ENCODE data around the gene C3AR1.
"Not testable (repeated sequence)": the region's sequence is repeated elsewhere in the genome, so short reads cannot be mapped to it uniquely, and the experiment has no call there.

Gene C3AR1

DNA sequence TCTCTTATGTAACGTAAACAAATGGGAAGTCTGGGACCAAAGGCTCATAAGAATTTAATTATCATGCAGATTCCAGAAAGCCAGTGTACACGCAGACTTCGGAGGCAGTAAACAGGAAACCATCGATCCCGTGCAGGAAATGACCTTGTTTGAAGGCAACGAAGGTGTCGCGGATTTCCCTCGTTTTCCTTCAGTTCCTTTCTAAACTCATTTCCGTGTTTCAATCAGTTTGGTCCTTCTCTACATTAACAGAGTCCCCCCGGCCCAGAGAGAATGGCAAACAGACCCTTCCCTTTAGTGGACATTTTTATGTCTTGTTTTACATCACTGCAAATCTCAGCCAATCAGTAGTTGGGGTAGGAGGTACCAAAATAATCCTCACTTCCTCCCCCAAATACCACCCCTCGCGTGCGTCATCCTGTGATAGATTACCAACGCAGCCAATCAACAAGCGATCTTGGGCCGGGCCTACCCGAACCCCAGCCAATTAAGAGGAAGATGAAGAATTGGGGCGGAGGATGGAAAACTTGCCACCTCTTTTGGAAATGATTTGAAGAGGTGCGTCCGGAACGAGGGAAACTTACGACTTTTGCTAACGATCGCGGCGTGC lies 39.8 kb downstream of the C3AR1 start:
- DNase-seq = peak; percentile 96

DNA sequence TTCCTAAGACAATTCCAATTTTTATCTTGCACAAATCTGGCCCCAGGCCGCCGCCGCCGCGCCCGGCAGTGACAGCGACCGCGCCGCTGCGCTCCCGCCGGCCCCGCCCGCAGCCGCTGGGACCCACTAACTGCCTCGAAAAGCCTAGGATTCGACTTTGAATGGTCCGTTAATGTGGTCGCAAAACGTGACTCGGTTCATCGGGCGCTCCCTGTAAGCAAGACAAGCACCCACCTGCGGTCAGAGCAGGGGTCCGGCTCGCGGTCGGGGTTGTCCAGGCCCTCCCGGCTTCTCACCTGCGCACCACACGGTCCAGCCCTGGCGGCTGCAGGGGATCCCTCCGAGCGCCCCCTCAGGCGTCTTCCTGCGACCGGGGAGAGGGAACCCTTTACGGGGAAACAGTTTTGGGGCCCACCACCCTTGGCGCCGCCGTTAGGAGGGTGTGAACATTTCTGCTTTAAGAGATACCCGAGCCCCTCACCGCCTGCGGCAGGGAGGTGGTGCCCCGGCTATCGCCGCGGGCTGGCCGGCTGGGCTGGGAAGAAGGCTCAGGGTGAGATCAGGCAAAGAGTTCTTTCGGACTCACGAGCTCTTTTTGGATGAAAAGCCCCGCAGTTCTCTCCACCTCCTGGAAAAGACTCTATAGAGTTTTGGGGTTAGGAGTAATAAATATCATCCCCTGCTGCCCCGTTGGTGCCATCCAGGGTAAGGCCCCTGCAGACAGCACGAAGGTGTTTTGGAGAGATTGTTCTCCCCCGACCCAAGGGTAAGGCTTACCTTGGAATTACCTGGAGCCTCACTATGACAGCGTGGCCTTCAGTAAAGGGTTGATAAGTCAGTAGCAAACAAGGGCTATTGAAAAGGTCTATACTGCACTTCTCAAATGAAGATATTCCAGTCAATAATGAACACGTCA lies 47.2 kb downstream of the C3AR1 start:
- DNase-seq = peak; percentile 73

DNA sequence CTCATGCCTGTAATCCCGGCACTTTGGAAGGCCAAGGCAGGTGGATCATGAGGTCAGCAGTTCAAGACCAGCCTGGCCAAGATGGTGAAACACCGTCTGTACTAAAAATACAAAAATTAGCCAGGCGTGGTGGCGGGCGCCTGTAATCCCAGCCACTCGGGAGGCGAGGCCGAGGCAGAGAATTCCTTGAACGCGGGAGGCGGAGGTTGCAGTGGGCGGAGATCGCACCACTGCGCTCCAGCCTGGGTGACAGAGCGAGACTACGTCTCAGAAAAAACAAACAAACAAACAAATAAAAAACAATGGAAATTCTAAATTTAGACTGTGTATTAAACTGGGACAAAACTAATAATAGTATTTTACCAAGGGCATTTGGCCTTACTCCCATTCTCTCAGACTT lies 47.9 kb downstream of the C3AR1 start:
- DNase-seq = not testable (repeated sequence)

DNA sequence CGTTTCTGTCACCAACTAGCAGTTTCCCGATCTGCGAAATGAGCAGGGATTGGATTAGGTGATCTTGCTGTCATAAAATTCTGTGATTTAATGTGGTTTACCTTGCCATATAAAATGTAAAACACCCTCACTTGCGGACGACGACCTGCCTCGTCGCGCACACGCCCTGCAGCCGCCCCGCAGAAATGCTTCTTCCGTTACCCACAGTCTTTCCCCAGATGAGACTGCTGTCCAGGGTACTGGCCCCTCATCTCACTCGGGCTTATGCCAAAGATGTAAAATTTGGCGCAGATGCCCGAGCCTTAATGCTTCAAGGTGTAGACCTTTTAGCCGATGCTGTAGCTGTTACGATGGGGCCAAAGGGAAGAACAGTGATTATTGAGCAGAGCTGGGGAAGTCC lies 51.3 kb downstream of the C3AR1 start:
- no peak for DNase-seq

DNA sequence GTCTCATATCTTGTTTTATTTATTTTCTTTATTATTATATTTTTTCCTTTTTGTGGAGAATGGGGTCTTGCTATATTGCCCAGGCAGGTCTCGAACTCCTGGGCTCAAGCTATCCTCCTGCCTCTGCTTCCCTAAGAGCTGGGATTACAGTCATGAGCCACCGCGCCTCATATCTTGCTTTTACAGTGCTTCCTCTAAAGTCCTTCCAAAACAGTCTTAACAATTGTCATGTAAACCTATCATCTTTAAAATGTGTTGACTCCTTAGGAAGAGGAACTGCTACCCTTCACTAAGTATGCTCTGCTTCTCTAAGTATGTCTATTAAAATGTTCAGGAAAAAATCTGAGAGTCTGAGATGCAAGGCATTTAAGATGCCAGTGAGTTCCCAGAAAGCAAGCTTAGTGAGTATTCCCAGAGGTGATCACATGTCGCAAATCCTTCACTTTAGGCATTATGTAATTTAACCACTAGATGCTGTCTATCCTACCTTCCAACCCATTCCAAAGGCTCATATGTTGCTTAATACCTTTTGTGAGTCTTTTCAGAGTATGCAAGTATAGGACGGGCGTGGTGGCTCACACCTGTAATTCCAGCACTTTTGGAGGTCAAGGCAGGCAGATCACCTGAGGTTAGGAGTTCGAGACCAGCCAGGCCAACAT lies 53.4 kb downstream of the C3AR1 start:
- DNase-seq = no peak

DNA sequence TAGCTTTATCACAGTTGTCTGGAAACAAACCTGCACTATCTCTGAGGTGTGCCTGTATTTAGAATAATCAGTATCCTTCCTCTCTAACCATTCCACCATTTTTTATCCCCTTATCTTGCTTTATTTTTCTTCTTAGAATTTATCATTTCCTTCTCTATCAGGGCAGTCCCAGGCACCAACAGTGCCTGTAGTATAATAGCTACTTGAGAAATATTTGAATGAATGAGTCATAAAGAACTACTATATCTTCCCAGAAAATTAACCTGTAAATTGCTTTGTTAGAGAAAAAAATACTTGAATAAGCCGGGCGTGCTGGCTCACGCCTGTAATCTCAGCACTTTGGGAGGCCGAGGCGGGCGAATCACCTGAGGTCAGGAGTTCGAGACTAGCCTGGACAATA lies 54.8 kb downstream of the C3AR1 start:
- DNase-seq = no peak
